ENCODE results near the gene LCN6. TPM values are rescaled to one million over a fixed set of nuclear protein-coding genes. Genes with fewer than 3 reads are reported as not detected.

LCN6 gene
- total RNA-seq, 1 donor from 2014 or later, result not detected

- H3K27me3 Mint-ChIP-seq (ENCODE audit: low read depth), result peaks cover 15% of the 10 kb centered on the region
- no peak for DNase-seq (ENCODE audit: low read depth, low spot score)
- no peak for TF ChIP-seq CTCF (conservative IDR thresholded peaks at IDR 0.05)
- no peaks in the 10 kb centered on the region for H3K9me3 Mint-ChIP-seq
- no peak overlapping the region for H3K27ac Mint-ChIP-seq (ENCODE audit: unreplicated experiment)
- peak overlapping the region; percentile 86 for H3K4me3 Mint-ChIP-seq
- H3K36me3 Mint-ChIP-seq (ENCODE audit: low read depth), result peaks cover 19% of the 10 kb centered on the region
- peaks cover 35% of the 10 kb centered on the region for H3K4me1 Mint-ChIP-seq
Observed at GRCh38 chr9:136728548-136729123, 19.7 kb downstream of the LCN6 start.

GRCh38 chr9:136728080-136728547, 20.2 kb downstream of the LCN6 start:
- Mint-ChIP-seq H3K36me3 (ENCODE audit: low read depth) (peaks cover 20% of the 10 kb centered on the region), H3K27me3 (ENCODE audit: low read depth) (peaks cover 15% of the 10 kb centered on the region), H3K27ac (ENCODE audit: unreplicated experiment) (no peak overlapping the region), H3K9me3 (no peaks in the 10 kb centered on the region), H3K4me1 (peaks cover 35% of the 10 kb centered on the region), H3K4me3 (peak overlapping the region; percentile 59)
- TF ChIP-seq CTCF (conservative IDR thresholded peaks at IDR 0.05), result peak; percentile 90
- peak; percentile 93 for DNase-seq (ENCODE audit: low read depth, low spot score)

GRCh38 chr9:136726631-136727191, 21.6 kb downstream of the LCN6 start:
- Mint-ChIP-seq H3K9me3 (no peaks in the 10 kb centered on the region), H3K36me3 (ENCODE audit: low read depth) (peaks cover 20% of the 10 kb centered on the region), H3K27ac (ENCODE audit: unreplicated experiment) (peak overlapping the region; percentile 36), H3K4me3 (peak overlapping the region; percentile 98), H3K4me1 (peaks cover 35% of the 10 kb centered on the region), H3K27me3 (ENCODE audit: low read depth) (peaks cover 15% of the 10 kb centered on the region)
- TF ChIP-seq CTCF (conservative IDR thresholded peaks at IDR 0.05), result peak; percentile 61
- no peak for DNase-seq (ENCODE audit: low read depth, low spot score)

GRCh38 chr9:136726118-136726517, 22.2 kb downstream of the LCN6 start:
- Mint-ChIP-seq H3K9me3 (no peaks in the 10 kb centered on the region), H3K4me3 (peak overlapping the region; percentile 98), H3K36me3 (ENCODE audit: low read depth) (peaks cover 22% of the 10 kb centered on the region), H3K27me3 (ENCODE audit: low read depth) (peaks cover 16% of the 10 kb centered on the region), H3K4me1 (peaks cover 38% of the 10 kb centered on the region), H3K27ac (ENCODE audit: unreplicated experiment) (no peak overlapping the region)
- TF ChIP-seq CTCF (conservative IDR thresholded peaks at IDR 0.05), result no peak
- DNase-seq (ENCODE audit: low read depth, low spot score), result no peak

GRCh38 chr9:136725612-136726011, 22.7 kb downstream of the LCN6 start:
- DNase-seq (ENCODE audit: low read depth, low spot score), result no peak
- H3K4me1 Mint-ChIP-seq, result peaks cover 43% of the 10 kb centered on the region
- H3K27ac Mint-ChIP-seq (ENCODE audit: unreplicated experiment), result no peak overlapping the region
- H3K27me3 Mint-ChIP-seq (ENCODE audit: low read depth), result peaks cover 18% of the 10 kb centered on the region
- H3K36me3 Mint-ChIP-seq (ENCODE audit: low read depth), result peaks cover 24% of the 10 kb centered on the region
- H3K4me3 Mint-ChIP-seq, result peak overlapping the region; percentile 98
- no peak for TF ChIP-seq CTCF (conservative IDR thresholded peaks at IDR 0.05)
- H3K9me3 Mint-ChIP-seq, result no peaks in the 10 kb centered on the region

Measured in neural crest cell (in vitro differentiated cells).